PC-9 (cell line): Measurements from ENCODE around the gene GABRG2. TPM values are rescaled to one million over a fixed set of nuclear protein-coding genes. Genes with fewer than 3 reads are reported as not detected.
"Not testable (repeated sequence)": the region's sequence is repeated elsewhere in the genome, so short reads cannot be mapped to it uniquely, and the experiment has no call there.

ENCODE experiments used
- BruUV-seq: library from RNA; stranded (reverse); fragments of 400-500 nt; replicated peaks from 2 replicates; lab custom pipeline; 2021; lab: Mats Ljungman, UMichigan
- CTCF ChIA-PET: fragments of 300-600 bp; sonication (Branson Sonifier 250); formaldehyde crosslinking; loops from one replicate; lab custom pipeline; 2022; ENCODE audit warnings: antibody characterized with exemption; lab: Charles Lee
- POLR2A ChIA-PET: fragments of 300-600 bp; sonication (Branson Sonifier 250); formaldehyde crosslinking; loops from one replicate; lab custom pipeline; 2022; ENCODE audit warnings: antibody characterized with exemption; ENCODE audit not compliant: unreplicated experiment; lab: Charles Lee
- DNase-seq, 2 experiments: peaks; one replicate each; pipeline versions ENCODE4 v3.0.0 to v3.0.0-alpha.2; 2015 to 2022; ENCODE audit warnings: mixed read lengths in 1 of 2
- H2AFZ ChIP-seq: fragments of 200-600 bp; sonication (generic); 2 replicates; pipeline ENCODE4 v1.8.1; 2017; ENCODE audit warnings: antibody characterized with exemption
- H3F3A ChIP-seq: fragments of 200-600 bp; sonication (generic); 2 replicates; pipeline ENCODE4 v1.8.1; 2017; ENCODE audit warnings: antibody characterized with exemption, mild to moderate bottlenecking, low read depth; ENCODE audit not compliant: insufficient read depth
- H3K27ac ChIP-seq: fragments of 200-600 bp; sonication (generic); 2 replicates; pipeline ENCODE4 v1.6.1; 2016; ENCODE audit warnings: mixed run types
- H3K27me3 ChIP-seq: fragments of 200-600 bp; sonication (generic); 2 replicates; pipeline ENCODE4 v1.6.1; 2016; ENCODE audit warnings: low read depth, mixed run types; ENCODE audit not compliant: insufficient read depth
- H3K36me3 ChIP-seq: fragments of 200-600 bp; sonication (generic); 2 replicates; pipeline ENCODE4 v1.6.1; 2016; ENCODE audit warnings: low read depth, mixed run types
- H3K4me1 ChIP-seq: fragments of 200-600 bp; sonication (generic); replicated peaks from 2 replicates; pipeline ENCODE4 v1.6.1; 2016; ENCODE audit warnings: mixed run types; ENCODE audit not compliant: insufficient read depth
- H3K4me2 ChIP-seq: fragments of 200-600 bp; sonication (generic); 2 replicates; pipeline ENCODE4 v1.6.1; 2017; ENCODE audit warnings: mixed run types
- H3K4me3 ChIP-seq: fragments of 200-600 bp; sonication (generic); 2 replicates; pipeline ENCODE4 v1.6.1; 2016; ENCODE audit warnings: mixed run types
- H3K79me2 ChIP-seq: fragments of 200-600 bp; sonication (generic); 2 replicates; pipeline ENCODE4 v1.6.1; 2017; ENCODE audit warnings: low read depth, mixed run types
- H3K9me2 ChIP-seq: fragments of 200-600 bp; sonication (generic); 2 replicates; pipeline ENCODE4 v1.8.1; 2017; ENCODE audit warnings: mild to moderate bottlenecking; ENCODE audit not compliant: insufficient read depth
- H3K9me3 ChIP-seq: fragments of 200-600 bp; sonication (generic); 2 replicates; pipeline ENCODE4 v1.8.1; 2016; ENCODE audit warnings: low read depth; ENCODE audit not compliant: insufficient read depth
- H4K20me1 ChIP-seq: fragments of 200-600 bp; sonication (generic); 2 replicates; pipeline ENCODE4 v1.8.1; 2017; ENCODE audit not compliant: insufficient read depth
- EZH2 ChIP-seq: fragments of 200-600 bp; sonication (generic); IDR thresholded peaks from 2 replicates; pipeline ENCODE4 v1.8.0; 2017; ENCODE audit warnings: antibody characterized with exemption, low read depth
- intact Hi-C: fragments of 100-400 bp; cut with micrococcal nuclease; formaldehyde crosslinking; loops from one replicate; pipeline ENCODE4 v1.10.0; 2022; ENCODE audit not compliant: unreplicated experiment
- total RNA-seq: library from RNA; stranded (reverse); gene quantifications from 2 replicates; pipeline ENCODE4 v1.2.3, GENCODE V29; 2021
- TF ChIP-seq, protein P1 (sequence below): fragments of 200-600 bp; sonication (generic); conservative IDR thresholded peaks from 2 replicates; pipeline ENCODE4 v1.6.1; 2017; ENCODE audit warnings: mixed run types, antibody characterized with exemption, mild to moderate bottlenecking, moderate library complexity

Gene GABRG2
- total RNA-seq, 1 experiment from 2014 or later: not detected

DNA sequence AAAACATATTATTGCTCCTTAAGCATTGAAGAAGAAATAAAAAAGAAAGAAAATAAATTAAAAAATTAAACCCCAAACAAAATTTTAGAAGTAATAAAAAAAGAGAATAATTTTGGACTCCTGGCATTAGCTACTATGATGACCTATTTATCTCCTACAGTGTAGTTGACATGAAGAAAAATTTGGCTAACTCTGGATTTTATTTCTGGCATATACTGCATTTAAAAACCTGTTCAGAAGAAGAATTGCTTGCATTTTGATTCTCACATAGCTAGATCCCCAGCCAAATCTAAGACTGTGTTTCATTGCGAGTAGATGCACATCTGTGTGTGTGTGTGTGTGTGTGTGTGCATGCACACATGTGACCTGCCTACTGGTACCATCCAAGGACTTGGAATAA, 30.1 kb upstream of the GABRG2 start:
- Histone ChIP-seq H3K4me3 (no peak overlapping the region), H3K4me1 (no peaks in the 10 kb centered on the region), H3K36me3 (no peaks in the 10 kb centered on the region), H3K79me2 (no peaks in the 10 kb centered on the region), H3F3A (no peaks in the 10 kb centered on the region), H4K20me1 (no peaks in the 10 kb centered on the region), H3K9me3 (no peaks in the 10 kb centered on the region), H3K4me2 (no peak overlapping the region), H3K9me2 (no peaks in the 10 kb centered on the region), H3K27me3 (no peaks in the 10 kb centered on the region), H2AFZ (no peak overlapping the region), H3K27ac (no peak overlapping the region)
- BruUV-seq: no TSS peak
- no peak for DNase-seq
- intact Hi-C loops: no loop called here
- CTCF ChIA-PET: interaction anchor here (0.6 kb wide), 1 partner anchor 1722 kb away, joined by 5 read pairs; no protein-coding TSS in a partner anchor
- POLR2A ChIA-PET: interaction anchor here (0.6 kb wide), 1 partner anchor 335 kb away, joined by 3 read pairs; no protein-coding TSS in a partner anchor
- TF ChIP-seq EZH2: no peak
- TF ChIP-seq, protein P1, sequence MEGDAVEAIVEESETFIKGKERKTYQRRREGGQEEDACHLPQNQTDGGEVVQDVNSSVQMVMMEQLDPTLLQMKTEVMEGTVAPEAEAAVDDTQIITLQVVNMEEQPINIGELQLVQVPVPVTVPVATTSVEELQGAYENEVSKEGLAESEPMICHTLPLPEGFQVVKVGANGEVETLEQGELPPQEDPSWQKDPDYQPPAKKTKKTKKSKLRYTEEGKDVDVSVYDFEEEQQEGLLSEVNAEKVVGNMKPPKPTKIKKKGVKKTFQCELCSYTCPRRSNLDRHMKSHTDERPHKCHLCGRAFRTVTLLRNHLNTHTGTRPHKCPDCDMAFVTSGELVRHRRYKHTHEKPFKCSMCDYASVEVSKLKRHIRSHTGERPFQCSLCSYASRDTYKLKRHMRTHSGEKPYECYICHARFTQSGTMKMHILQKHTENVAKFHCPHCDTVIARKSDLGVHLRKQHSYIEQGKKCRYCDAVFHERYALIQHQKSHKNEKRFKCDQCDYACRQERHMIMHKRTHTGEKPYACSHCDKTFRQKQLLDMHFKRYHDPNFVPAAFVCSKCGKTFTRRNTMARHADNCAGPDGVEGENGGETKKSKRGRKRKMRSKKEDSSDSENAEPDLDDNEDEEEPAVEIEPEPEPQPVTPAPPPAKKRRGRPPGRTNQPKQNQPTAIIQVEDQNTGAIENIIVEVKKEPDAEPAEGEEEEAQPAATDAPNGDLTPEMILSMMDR: no peak

DNA sequence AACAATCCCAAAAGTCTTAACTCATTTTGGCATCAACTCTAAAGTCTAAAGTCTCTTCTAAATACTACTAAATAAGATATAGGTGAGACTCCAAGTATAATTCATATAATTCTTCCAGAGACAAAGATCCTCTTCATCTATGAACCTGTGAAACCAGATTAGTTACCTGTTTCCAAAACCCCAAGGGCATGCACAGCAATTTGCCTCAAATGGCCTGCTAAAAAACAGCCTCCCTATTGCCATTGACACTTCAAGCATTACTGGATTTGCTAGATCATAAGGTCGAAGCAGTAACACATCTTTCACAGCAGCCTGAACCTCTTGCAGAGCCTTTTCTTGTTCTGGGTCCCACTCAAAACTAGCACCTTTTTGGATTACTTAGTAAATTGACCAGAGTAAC, 20.3 kb upstream of the GABRG2 start:
- H3K4me2 ChIP-seq: no peak overlapping the region
- no peak overlapping the region for H3K4me3 ChIP-seq
- no peaks in the 10 kb centered on the region for H3K9me3 ChIP-seq
- H2AFZ ChIP-seq: no peak overlapping the region
- H3K27me3 ChIP-seq: no peaks in the 10 kb centered on the region
- H3K36me3 ChIP-seq: no peaks in the 10 kb centered on the region
- DNase-seq: no peak
- TF ChIP-seq, protein P1: no peak
- no peak for TF ChIP-seq EZH2
- H3K4me1 ChIP-seq: no peaks in the 10 kb centered on the region
- no peak overlapping the region for H3K27ac ChIP-seq
- ChIA-PET POLR2A (no interaction called here), CTCF (no interaction called here)
- no peaks in the 10 kb centered on the region for H4K20me1 ChIP-seq
- no peaks in the 10 kb centered on the region for H3K9me2 ChIP-seq
- H3F3A ChIP-seq: no peaks in the 10 kb centered on the region
- intact Hi-C loops: no loop called here
- no peaks in the 10 kb centered on the region for H3K79me2 ChIP-seq
- no TSS peak for BruUV-seq

DNA sequence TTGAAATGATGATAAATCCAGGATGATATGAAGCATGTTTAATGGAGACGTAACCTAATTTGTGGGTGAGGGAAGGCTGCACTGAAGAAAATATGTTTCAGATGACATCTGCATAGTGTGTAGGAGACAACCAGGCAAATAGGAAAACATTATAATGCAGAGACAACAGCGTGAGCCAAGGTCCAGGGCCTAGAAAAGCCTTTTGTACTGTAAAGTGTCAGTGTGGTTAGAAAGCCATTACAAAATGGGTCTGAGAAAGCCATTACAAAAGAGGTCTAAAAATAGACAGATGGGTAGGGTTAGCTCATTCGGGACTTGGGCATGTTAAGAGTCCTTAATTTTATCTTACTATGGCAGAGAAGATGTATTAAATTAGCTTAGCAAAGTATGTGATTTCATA, 14.9 kb upstream of the GABRG2 start:
- TF ChIP-seq, protein P1: no peak
- TF ChIP-seq EZH2: no peak
- no peak for DNase-seq
- Histone ChIP-seq H3K4me2 (no peak overlapping the region), H3K4me1 (no peaks in the 10 kb centered on the region), H3K9me2 (no peaks in the 10 kb centered on the region), H4K20me1 (no peaks in the 10 kb centered on the region), H3F3A (no peaks in the 10 kb centered on the region), H3K27me3 (no peaks in the 10 kb centered on the region), H3K4me3 (no peak overlapping the region), H3K9me3 (no peaks in the 10 kb centered on the region), H3K36me3 (no peaks in the 10 kb centered on the region), H3K27ac (no peak overlapping the region), H3K79me2 (no peaks in the 10 kb centered on the region), H2AFZ (no peak overlapping the region)
- no TSS peak for BruUV-seq
- ChIA-PET POLR2A (no interaction called here), CTCF (no interaction called here)
- intact Hi-C loops: no loop called here

DNA sequence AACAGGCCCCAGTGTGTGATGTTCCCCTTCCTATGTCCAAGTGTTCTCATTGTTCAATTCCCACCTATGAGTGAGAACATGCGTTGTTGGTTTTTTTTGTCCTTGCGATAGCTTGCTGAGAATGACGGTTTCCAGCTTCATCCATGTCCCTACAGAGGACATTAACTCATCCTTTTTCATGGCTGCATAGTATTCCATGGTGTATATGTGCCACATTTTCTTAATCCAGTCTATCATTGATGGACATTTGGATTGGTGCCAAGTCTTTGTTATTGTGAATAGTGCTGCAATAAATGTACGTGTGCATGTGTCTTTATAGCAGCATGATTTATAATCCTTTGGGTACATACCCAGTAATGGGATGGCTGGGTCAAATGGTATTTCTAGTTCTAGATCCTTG, 12.5 kb upstream of the GABRG2 start:
- DNase-seq, H3K27ac ChIP-seq, H3K79me2 ChIP-seq, H3K27me3 ChIP-seq, BruUV-seq, H3K4me1 ChIP-seq, intact Hi-C loops, H3K9me3 ChIP-seq, H3K4me2 ChIP-seq, CTCF ChIA-PET, H3K4me3 ChIP-seq, H3F3A ChIP-seq, POLR2A ChIA-PET, H2AFZ ChIP-seq, H3K36me3 ChIP-seq, H4K20me1 ChIP-seq, H3K9me2 ChIP-seq: not testable (repeated sequence)
